ENCODE measurements around the gene MEN1. TPM values are rescaled to one million over a fixed set of nuclear protein-coding genes. Genes with fewer than 3 reads are reported as not detected.

MEN1 gene
- total and polyA plus RNA-seq, 9 of the 15 experiments (the other 6 are each of a cell fraction or from before 2014, with no cell fraction given): 3.4 to 57.2 (median 19.3) TPM

DNA sequence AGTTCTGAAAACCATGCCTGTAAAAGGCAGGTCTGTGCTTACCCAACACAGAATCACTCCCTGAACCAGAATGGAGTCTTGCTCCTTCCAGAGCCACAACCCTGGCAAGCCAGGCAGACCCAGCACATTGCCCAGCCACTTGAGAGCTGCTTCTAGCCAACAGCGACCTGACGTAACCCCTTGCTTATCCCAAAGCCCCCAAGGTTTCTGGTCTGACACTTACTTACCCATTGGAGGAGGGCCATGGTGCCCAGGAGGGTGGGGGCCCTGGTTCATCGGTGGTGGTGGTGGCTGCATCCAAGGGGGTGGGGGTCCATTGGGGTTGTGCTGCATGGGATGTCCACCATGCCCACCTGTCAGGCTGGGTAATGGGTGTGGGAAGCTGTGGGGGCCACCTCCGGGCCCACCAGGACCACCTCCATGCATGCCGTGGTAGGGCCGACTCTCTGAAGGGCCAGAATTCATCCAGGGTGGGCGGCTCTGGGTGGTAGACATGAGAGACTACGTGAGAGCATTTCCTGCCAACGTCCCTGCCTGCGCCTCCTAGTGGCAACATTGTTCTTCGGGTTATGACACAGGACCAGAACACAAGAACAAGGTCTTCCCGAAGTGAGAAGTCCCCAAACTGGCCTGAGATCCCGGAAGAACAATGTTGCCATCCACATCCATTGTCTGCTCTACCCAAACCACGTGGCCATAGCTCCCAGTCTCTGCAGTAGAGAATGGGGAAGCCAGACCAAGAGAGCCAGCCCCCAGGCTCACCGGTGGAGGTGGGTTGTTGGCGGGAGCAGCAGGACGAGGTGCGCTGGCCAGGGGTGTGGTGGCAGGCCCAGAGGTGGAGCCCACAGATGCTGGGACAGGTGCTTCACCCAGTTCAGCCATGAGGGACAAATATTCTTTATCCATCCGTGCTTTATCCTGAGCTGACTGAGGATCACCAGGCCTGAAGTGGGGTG lies 42.7 kb downstream of the MEN1 start (continued):
- TF ChIP-seq SAFB (IDR thresholded peaks at IDR 0.05; ENCODE audit: borderline replicate concordance, low read depth, low read length) (no peak), BDP1 (IDR thresholded peaks at IDR 0.05; ENCODE audit: insufficient read depth, insufficient read length) (no peak), IRF2 (CRISPR knock-in tag; IDR thresholded peaks at IDR 0.05) (0 out of 2 replicates have a peak, but pooled peaks have one; percentile 26), TEAD1 (CRISPR knock-in tag; IDR thresholded peaks at IDR 0.05) (no peak), COPS2 (conservative IDR thresholded peaks at IDR 0.05) (no peak), NR4A1 (CRISPR knock-in tag; IDR thresholded peaks at IDR 0.05) (no peak), NR4A1 (tag; IDR thresholded peaks at IDR 0.05) (no peak), SMC3 (conservative IDR thresholded peaks at IDR 0.05; ENCODE audit: insufficient read depth, low read depth, low read length) (0 out of 2 replicates have a peak, but pooled peaks have one; percentile 22), NCOA6 (IDR thresholded peaks at IDR 0.05) (no peak), RBM15 (IDR thresholded peaks at IDR 0.05; ENCODE audit: insufficient read depth, low read length) (no peak), FOXK1 (CRISPR knock-in tag; IDR thresholded peaks at IDR 0.05; ENCODE audit: borderline replicate concordance) (peak; percentile 26; the same call in 1 of the 2 replicates), ZNF282 (CRISPR knock-in tag; IDR thresholded peaks at IDR 0.05) (0 out of 2 replicates have a peak, but pooled peaks have one; percentile 61), ZC3H4 (CRISPR knock-in tag; IDR thresholded peaks at IDR 0.05; ENCODE audit: borderline replicate concordance) (no peak), ZNF696 (CRISPR knock-in tag; conservative IDR thresholded peaks at IDR 0.05) (no peak), SMAD3 (CRISPR knock-in tag; conservative IDR thresholded peaks at IDR 0.05) (no peak), ZBED1 (IDR thresholded peaks at IDR 0.05) (no peak), FIP1L1 (IDR thresholded peaks at IDR 0.05; ENCODE audit: low read depth, low read length, poor library complexity, severe bottlenecking) (no peak), ZFP30 (CRISPR knock-in tag; IDR thresholded peaks at IDR 0.05; ENCODE audit: borderline replicate concordance) (no peak)
- TF ChIP-seq, protein P1, sequence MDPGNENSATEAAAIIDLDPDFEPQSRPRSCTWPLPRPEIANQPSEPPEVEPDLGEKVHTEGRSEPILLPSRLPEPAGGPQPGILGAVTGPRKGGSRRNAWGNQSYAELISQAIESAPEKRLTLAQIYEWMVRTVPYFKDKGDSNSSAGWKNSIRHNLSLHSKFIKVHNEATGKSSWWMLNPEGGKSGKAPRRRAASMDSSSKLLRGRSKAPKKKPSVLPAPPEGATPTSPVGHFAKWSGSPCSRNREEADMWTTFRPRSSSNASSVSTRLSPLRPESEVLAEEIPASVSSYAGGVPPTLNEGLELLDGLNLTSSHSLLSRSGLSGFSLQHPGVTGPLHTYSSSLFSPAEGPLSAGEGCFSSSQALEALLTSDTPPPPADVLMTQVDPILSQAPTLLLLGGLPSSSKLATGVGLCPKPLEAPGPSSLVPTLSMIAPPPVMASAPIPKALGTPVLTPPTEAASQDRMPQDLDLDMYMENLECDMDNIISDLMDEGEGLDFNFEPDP (CRISPR knock-in tag; IDR thresholded peaks at IDR 0.05): no peak
- TF ChIP-seq, protein P2, sequence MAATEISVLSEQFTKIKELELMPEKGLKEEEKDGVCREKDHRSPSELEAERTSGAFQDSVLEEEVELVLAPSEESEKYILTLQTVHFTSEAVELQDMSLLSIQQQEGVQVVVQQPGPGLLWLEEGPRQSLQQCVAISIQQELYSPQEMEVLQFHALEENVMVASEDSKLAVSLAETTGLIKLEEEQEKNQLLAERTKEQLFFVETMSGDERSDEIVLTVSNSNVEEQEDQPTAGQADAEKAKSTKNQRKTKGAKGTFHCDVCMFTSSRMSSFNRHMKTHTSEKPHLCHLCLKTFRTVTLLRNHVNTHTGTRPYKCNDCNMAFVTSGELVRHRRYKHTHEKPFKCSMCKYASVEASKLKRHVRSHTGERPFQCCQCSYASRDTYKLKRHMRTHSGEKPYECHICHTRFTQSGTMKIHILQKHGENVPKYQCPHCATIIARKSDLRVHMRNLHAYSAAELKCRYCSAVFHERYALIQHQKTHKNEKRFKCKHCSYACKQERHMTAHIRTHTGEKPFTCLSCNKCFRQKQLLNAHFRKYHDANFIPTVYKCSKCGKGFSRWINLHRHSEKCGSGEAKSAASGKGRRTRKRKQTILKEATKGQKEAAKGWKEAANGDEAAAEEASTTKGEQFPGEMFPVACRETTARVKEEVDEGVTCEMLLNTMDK (IDR thresholded peaks at IDR 0.05; ENCODE audit: borderline replicate concordance, insufficient read depth, low read depth, low read length, poor library complexity, severe bottlenecking): peak; percentile 67
- TF ChIP-seq, protein P3, sequence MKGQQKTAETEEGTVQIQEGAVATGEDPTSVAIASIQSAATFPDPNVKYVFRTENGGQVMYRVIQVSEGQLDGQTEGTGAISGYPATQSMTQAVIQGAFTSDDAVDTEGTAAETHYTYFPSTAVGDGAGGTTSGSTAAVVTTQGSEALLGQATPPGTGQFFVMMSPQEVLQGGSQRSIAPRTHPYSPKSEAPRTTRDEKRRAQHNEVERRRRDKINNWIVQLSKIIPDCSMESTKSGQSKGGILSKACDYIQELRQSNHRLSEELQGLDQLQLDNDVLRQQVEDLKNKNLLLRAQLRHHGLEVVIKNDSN (CRISPR knock-in tag; IDR thresholded peaks at IDR 0.05): no peak
- TF ChIP-seq, protein P4, sequence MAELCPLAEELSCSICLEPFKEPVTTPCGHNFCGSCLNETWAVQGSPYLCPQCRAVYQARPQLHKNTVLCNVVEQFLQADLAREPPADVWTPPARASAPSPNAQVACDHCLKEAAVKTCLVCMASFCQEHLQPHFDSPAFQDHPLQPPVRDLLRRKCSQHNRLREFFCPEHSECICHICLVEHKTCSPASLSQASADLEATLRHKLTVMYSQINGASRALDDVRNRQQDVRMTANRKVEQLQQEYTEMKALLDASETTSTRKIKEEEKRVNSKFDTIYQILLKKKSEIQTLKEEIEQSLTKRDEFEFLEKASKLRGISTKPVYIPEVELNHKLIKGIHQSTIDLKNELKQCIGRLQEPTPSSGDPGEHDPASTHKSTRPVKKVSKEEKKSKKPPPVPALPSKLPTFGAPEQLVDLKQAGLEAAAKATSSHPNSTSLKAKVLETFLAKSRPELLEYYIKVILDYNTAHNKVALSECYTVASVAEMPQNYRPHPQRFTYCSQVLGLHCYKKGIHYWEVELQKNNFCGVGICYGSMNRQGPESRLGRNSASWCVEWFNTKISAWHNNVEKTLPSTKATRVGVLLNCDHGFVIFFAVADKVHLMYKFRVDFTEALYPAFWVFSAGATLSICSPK (IDR thresholded peaks at IDR 0.05; ENCODE audit: borderline replicate concordance): no peak
